ENCODE measurements around the gene ESRRA.

ESRRA gene

DNA sequence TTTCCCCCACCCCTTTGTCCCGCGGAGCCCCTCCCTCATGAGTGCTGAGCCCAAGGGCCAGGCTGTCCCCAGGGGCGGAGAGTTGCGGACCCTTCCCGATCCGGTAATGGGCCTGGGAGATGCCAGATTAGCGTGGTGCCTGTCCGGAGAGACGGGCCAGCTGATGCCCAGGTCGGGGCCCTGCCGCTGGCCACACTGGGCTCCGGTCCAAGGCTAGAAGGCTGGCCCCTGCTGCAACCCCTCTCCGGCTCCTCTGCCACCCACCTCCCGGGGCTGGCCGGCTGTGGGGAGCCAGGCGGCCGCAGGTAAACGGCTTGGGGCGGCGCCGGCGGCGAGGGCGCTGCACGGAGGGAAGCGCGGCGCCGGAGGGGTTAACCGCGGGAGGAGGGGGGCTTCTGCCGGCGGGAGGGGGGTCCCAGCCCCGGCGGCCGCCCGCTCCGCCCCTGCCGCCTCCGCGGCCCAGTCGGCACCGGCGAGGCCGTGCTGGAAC lies 14.0 kb upstream of the ESRRA start, which contains the start of gene KCNK4:
Gene KCNK4, plus strand, starts transcription at position 41 of the 490 bp plus-strand sequence. CDS start 1,717 bp downstream, outside the sequence.
- no peak for DNase-seq (ENCODE audit: low read depth in 2 of 3, low spot score in 1 of 3)

DNA sequence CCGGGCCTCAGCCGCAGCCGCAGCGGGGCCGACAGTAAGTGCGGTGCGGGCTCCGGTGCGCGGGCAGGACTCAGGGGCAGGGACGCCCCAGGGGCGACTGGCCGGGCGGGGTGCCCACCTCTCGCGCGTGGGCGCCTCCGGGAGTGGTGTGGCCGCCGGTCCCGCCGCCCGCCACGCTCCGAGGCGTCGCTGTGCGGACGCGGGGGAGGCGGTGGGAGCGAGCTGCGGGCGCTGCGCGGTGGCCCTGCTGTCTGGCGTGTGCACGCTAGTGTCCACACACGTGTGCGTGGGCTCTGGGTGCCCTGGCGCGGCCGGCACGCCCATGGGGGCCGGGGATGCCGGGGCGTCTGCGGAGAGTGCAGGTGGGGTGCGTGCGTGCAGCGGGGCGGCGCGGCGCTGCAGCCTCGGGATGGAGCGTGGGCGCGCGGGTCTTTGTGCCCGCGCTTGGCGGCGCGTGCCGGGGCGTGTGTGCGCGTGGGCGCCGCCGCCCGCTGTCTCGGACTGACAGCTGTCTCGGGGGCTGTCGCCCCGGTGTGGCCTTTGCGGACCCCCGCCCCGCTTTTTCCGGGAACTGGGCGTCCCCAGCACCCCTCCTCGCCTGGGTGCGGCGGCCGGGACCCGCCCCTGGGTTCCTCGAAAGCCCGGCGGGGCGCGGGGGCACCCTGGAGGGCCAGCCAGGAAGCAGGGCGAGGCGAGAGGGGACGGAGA lies 13.4 kb upstream of the ESRRA start:
- no peak for DNase-seq (ENCODE audit: low read depth in 2 of 3, low spot score in 1 of 3)

DNA sequence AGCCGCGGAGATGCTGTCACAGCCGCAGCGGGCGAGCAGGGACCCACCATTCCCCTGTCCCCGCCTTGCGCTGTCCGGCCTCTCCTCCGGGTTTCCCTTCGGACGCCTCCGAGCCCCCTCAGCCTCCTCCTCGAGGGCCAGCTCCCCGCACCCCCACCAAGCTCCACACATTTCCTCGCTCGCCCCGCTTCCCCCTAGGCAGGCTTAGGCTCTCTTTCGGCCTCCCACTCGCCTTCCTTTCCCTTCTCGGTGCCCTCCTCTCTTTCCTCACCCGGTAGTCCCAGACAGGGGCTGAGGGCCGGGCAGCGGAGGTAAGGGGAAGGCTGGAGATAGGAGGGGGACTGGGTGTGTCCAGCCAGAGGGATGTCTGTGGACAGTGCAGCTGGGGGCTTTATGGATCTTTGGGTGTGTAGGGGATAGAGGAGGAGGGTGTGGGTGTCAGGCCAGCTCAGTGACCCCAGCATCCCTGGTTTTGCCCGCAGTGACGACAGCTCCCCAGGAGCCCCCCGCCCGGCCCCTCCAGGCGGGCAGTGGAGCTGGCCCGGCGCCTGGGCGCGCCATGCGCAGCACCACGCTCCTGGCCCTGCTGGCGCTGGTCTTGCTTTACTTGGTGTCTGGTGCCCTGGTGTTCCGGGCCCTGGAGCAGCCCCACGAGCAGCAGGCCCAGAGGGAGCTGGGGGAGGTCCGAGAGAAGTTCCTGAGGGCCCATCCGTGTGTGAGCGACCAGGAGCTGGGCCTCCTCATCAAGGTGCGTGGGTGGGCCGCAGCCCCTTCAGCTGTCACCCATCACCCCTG lies 12.7 kb upstream of the ESRRA start:
- no peak for DNase-seq (ENCODE audit: low read depth in 2 of 3, low spot score in 1 of 3)

DNA sequence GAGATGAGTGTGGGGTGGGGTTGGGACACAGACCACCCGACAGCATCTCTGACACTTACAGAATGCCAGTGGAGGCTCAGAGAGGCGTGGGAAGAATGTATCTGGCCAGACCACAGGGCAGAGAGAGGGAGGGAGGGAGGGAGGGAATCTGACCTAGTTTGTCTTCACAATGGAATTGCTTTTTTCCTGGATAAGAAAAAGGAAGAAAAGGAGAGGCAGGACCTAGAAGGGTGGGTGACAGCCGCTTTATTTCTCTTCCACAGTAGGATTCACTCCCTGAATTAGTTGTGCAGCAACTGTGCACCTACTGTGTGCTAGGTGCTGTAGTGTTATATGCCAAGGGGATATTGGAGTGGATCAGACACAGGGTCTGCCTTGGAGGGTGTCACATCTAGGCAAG lies 10.6 kb upstream of the ESRRA start:
- DNase-seq (ENCODE audit: low read depth in 2 of 3, low spot score in 1 of 3), result no peak

DNA sequence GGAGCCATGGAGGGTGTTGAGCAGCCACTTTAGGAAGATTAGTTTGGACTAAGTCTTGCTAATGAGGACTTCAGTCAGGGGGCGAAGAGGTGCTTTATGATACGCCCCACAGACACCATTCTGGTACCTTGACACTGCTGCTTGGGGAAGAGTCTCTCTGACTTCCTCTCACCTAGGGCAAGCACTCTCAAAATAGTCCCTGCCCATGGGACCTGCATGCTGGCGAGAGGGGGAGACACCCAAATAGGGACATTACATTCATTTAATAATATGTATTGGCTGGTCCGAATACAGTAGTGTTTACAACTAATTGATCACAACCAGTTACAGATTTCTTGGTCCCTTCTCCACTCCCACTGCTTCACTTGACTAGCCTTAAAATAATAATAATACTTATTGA lies 9.6 kb upstream of the ESRRA start:
- no peak for DNase-seq (ENCODE audit: low read depth in 2 of 3, low spot score in 1 of 3)

DNA sequence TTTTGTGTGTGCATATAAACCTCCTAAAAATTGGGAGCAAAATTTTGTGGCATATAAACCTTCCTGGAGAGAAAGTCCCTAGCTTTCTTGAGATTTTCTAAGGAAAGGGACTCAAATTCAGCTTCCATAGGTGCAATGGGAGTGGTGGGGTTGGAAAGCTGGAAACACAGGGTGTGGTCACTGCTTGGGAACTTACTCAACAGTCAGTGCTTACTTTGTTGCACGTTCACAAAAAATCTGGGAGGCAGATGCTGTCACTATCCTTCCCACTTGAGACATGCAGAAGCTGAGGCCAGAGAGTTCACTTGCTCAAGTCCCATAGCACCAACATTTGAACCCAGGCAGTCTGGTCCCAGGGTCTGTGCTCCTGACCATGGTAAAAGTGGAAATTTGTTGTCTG lies 9.1 kb upstream of the ESRRA start:
- DNase-seq (ENCODE audit: low read depth in 2 of 3, low spot score in 1 of 3), result no peak

DNA sequence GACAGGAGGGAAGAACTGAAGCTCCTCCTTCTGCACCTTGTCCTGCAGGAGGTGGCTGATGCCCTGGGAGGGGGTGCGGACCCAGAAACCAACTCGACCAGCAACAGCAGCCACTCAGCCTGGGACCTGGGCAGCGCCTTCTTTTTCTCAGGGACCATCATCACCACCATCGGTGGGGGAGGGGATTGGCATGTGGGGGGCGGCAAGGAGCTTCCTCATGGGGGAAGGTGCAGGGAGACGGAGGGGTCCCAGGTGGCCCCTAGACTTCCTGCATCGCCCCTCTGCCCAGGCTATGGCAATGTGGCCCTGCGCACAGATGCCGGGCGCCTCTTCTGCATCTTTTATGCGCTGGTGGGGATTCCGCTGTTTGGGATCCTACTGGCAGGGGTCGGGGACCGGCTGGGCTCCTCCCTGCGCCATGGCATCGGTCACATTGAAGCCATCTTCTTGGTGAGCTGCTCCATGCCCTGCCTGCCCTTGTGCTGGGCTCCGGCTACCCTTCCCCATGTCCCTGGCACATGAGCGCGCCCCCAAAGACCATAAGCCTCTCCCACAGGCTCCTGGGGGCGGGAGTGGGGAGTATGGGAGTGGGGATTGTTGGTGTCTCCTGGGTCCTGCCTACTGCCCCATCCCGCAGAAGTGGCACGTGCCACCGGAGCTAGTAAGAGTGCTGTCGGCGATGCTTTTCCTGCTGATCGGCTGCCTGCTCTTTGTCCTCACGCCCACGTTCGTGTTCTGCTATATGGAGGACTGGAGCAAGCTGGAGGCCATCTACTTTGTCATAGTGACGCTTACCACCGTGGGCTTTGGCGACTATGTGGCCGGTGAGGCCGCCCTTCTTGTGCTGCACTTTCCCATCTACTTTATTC lies 8.3 kb upstream of the ESRRA start:
- DNase-seq (ENCODE audit: low read depth in 2 of 3, low spot score in 1 of 3), result no peak

DNA sequence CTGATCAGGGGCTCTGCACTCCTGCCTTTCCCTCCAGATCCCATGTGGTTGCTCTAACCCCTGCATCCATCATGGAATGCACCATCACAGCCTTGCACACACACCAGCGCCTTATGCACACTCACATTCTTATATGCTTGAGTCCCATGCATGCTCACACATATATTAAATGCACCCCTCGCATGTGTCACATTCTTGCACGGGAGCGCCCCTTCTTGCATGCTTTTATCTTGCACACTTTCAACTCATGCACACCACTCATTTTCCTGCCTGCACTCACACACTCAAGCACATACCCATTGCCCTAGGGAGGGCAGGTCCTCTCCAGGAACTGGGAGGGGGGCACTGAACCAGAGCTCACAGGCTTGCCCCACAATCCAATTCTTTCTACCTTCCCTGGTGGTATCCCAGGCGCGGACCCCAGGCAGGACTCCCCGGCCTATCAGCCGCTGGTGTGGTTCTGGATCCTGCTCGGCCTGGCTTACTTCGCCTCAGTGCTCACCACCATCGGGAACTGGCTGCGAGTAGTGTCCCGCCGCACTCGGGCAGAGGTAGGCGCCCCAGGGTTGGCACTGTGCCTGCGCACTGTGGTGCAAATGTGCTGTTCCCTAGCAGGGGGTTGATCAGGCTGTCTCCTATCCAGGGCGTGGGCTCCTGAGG lies 7.5 kb upstream of the ESRRA start:
- DNase-seq (ENCODE audit: low read depth in 2 of 3, low spot score in 1 of 3), result no peak

DNA sequence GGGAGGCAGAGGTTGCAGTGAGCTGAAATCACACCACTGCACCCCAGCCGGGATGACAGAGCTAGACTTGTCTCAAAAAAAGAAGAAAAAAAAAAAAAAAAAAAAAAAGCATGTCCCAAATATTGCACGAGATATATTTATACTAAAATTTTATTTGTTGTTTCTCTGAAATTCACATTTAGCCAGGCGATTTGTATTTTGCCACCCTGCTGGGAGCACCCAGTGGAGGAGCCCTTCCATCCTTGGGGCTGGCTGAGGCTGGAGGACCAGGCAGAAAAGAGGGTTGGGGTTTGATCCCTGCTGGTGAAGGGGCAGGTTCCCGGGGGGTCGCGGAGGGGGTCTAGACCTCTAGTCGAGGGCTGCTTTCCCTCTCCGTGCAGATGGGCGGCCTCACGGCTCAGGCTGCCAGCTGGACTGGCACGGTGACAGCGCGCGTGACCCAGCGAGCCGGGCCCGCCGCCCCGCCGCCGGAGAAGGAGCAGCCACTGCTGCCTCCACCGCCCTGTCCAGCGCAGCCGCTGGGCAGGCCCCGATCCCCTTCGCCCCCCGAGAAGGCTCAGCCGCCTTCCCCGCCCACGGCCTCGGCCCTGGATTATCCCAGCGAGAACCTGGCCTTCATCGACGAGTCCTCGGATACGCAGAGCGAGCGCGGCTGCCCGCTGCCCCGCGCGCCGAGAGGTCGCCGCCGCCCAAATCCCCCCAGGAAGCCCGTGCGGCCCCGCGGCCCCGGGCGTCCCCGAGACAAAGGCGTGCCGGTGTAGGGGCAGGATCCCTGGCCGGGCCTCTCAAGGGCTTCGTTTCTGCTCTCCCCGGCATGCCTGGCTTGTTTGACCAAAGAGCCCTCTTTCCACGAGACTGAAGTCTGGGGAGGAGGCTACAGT lies 6.1 kb upstream of the ESRRA start:
- DNase-seq (ENCODE audit: low read depth in 2 of 3, low spot score in 1 of 3), result no peak

DNA sequence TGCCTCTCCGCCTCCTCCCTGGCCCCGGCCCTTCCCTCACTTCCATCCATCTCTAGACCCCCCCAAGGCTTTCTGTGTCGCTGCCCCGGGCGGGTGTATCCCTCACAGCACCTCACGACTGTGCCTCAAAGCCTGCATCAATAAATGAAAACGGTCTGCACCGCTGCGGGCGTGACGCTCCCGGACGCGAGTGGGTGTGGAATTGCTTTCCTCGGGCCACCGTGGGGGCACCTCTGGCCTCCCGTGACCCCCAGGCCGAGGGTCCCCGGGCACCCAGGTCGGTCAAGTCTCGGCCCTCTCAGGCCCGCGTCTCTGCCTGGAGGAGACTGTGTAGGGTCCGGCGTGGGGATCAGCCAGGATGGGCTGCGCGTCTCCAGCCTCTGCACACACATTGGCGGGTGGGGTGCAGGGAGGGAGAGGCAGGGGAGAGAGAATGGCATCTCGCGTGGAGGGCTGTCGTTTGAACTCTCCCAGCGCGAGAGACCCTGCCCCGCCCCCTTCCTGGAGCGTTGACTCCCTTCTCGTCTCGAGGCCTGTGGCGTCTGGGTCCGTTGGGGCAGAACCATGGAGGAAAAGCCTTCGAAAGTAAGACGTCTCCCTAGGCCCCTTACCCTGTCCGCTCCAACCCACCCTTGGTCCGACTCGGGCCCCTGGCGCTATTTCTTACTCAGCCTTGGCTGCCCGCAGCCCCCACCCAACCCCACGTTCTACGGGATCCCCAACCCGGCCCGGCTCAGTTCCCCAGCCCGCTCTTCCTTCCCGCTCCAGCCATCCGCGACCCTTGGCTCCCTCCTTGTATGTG lies 5.3 kb upstream of the ESRRA start, which contains the start of gene CATSPERZ:
Gene CATSPERZ, plus strand, starts transcription at position 512 of the 802 bp plus-strand sequence. Its CDS starts 53 bp downstream, at position 565.
- no peak for DNase-seq (ENCODE audit: low read depth in 2 of 3, low spot score in 1 of 3)

DNA sequence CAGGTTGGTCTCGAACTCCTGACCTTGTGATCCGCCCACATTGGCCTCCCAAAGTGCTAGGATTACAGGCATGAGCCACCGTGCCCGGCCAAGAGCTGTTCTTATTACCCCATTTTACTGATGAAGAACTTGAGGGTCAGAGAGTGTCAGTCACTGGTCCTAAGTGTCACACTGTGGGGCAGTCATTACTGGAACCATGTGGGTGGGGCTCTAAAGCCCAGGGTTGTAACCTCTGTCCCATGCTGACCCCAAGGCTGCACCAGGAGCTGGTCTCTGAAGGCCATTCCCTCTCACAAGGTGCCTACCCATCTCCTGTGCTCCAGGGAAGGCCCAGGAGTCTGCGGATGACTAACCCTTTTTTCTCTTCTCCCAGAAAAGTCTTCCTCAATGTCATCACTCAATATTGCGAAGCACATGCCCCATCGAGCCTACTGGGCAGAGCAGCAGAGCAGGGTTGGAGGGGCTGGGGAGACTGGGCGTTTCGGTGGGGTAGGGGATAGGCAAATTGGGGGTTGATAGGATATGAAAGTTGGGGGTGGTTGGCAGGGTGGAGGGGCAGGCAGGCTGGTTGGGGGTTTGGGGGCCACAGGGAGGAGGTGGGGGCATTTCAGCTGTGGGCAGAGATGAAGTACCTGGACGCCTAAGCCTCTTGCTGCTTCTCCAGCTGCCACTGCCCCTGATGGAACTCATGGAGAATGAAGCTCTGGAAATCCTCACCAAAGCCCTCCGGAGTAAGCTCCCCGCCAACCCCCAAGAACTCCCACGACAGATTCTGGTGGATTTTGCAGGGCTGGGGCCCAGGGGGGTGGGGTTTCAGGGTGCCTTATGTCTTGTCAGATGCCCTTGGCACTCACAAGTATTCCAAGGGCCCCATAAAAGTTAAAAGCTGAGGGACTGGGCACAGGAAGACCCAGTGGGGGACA lies 2.0 kb upstream of the ESRRA start:
- DNase-seq (ENCODE audit: low read depth in 2 of 3, low spot score in 1 of 3), result no peak

DNA sequence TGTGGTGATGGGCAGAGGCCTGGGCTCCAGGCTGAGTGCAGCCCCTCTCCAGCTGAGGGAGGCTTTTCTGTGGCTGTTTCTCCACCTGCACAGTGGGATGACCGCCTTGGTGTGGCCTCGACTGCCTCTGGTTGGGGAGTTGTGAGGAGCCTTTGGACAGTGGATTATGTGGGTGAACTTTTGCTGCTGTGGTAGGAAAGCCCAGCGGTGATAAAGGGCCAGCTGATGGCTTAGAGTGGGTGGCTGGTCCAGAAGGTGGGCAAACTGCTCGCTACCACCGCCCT lies 1.4 kb upstream of the ESRRA start:
- DNase-seq (ENCODE audit: low read depth in 2 of 3, low spot score in 1 of 3), result no peak

DNA sequence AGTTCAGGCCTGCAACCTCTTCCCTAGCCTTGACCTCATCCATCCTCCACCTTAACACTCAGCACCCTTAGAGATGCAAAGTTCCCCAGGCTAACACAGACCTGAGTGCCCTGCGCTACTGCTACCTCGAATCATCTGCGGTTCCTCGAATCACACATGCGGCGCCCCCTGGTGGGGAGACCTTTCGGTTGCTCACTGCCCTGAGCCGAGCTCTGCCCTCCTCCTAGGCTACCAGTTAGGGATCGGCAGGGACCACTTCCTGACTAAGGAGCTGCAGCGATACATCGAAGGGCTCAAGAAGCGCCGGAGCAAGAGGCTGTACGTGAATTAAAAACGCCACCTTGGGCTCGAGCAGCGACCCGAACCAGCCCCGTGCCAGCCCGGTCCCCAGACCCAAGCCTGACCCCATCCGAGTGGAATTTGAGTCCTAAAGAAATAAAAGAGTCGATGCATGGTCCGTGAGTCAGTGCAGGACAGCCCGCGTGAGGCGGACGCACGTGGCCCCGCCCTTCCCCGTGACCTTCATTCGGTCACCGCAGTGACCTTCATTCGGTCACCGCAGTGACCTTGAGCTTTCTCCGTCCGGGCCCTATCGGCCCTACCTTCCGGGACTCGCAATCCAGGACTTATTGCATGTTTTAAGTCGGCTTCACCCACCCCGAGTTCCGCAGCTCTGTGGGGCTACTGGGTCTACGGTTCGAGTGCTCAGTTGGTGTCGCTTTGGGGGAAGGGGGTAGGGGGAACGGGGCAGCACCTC lies 830 bp upstream of the ESRRA start:
- DNase-seq (ENCODE audit: low read depth in 2 of 3, low spot score in 1 of 3), result peak; percentile 93 to 97 (median 94)

DNA sequence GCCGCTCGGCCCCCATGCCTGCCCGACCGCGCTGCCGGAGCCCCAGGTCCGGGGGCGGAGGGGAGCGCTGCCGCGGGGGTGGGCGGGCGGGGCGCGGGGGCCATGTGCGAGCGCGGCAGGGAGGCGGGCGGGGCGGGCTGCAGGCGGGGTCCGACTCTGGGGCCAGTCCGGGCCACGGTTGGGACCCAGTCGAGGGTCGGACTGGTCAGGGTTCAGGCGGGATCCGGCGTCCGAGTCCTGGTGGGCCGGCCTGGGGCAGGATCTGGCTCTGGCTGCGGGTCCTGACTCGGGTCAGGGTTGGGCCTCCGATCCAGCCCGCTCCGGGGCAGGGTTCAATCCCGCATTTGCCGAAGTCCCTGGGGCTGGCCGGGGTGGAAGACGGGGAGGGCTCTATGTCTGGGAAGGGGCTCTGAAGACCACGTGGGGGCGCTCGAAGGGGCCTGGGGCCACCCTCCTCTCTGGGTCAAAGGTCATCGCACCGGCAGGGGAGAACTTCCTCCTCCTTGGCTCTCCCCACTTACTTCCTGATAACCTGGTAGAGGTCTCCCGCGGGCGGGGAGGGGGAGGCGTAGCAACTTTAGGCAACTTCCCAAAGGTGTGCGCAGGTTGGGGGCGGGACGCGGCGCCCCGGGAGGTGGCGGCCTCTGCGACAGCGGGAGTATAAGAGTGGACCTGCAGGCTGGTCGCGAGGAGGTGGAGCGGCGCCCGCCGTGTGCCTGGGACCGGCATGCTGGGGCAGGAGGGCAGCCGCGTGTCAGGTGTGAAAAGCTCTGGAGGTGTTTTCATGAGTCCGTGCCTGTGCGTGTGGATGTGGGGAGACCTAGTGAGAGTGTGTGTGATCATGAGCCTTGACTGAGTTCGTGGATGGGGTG lies 603 bp downstream of the ESRRA start:
- peak; percentile 52 to 58 (median 56) for DNase-seq (ENCODE audit: low read depth in 2 of 3, low spot score in 1 of 3)

DNA sequence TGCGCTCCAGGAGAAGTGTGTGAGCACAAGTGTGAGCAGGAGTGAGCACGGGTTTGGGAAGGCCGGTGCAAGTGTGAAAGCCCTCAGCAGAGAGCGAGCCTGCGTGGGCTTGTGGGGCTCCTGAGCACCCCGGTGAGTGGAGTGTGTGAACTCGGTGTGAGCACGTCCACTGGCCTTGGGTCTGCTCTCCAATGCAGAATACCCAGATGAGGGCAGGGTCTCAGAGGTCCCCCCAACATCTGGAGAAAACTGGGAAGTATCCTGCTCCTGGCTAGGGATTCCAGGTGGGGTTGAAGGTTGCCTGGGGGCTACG lies 1.2 kb downstream of the ESRRA start:
- DNase-seq (ENCODE audit: low read depth in 2 of 3, low spot score in 1 of 3), result no peak

DNA sequence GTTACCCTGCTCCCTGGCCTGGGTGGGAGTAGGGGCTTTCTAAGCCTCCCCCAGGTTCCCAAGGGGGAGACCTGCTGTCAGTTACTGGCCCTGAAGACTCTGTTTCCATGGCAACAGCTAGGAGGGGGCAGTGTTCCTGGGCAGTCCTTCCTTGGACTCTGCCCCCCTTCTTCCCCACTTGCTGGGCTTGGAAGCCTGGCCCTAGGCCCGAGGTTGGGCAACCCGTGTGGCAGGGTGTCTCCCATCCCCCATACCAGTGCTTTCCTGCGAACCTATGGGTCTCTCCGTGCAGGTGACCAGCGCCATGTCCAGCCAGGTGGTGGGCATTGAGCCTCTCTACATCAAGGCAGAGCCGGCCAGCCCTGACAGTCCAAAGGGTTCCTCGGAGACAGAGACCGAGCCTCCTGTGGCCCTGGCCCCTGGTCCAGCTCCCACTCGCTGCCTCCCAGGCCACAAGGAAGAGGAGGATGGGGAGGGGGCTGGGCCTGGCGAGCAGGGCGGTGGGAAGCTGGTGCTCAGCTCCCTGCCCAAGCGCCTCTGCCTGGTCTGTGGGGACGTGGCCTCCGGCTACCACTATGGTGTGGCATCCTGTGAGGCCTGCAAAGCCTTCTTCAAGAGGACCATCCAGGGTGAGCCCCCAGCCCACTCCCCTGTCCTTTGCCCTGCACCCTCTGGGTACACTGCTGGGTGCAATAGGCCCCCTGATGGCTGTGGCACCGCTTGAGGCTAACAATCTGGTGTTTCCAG lies 1.7 kb downstream of the ESRRA start:
- no peak for DNase-seq (ENCODE audit: low read depth in 2 of 3, low spot score in 1 of 3)

Measured in stimulated activated CD4-positive, alpha-beta T cell treated with anti-CD3 and anti-CD28 coated beads, Interleukin-12 subunit alpha, Interleukin-12 subunit beta, amount 100 ng/mL, for 48 hours (primary cell).